Skin of body (tissue), 2 donors: ENCODE data around the gene C13orf46. TPM values are rescaled to one million over a fixed set of nuclear protein-coding genes. Genes with fewer than 3 reads are reported as not detected.
"Not testable (repeated sequence)": the region's sequence is repeated elsewhere in the genome, so short reads cannot be mapped to it uniquely, and the experiment has no call there.

Experiments used
- DNase-seq: peaks from one replicate; lab custom pipeline; 2025; lab: John Stamatoyannopoulos, UW
- total RNA-seq: library from RNA; depleted of rRNA; stranded (reverse); fragments of >200 nt; gene quantifications from one replicate; pipeline ENCODE4 v1.2.3, GENCODE V29; 2014

C13orf46 gene
- under 0.01 TPM for total RNA-seq

DNA sequence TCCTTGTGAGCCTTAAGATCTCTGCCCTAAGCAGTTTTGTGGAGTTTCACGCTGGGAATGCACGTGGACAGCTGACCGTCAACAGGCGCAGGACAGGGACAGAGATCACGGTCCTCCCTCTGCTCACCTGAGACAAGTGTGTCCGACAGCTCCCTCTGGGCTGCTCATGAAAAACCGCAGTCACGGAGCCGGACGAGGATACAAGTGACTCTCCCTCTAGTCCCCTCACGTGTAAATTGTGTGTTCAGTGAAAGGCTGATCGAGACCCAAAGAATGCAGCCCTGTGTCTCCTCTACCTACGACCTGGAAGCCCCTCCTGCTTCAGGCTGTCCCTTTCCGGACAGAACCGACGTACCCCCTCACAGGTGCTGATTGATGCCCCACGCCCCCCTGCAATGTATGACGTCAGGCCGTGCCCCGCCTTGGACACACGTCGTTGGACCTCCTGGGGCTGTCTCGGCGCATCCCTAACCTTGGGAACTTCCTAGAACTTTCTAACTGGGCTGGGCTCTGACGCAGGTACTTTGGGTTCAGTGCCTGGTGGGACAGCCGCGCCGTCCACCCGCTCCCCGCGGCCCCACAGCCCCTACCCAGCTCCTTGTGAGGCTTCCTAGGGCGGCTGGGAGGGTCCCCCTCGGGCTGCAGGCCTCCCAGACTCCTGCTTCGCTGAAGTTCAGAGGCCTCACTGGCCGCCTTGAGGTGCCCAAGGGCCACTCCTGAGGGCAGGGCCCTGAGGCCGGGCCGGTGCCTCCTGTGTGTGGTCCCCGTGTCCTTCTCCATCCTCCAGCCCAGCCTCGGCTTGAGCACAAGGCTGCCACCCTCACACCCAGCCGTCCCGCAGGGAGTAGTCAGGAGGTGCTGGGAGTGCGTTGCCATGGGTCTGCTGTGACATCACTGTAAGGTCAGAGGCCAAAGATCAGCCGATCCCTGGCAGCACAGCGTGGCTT lies at the start of gene C13orf46:
Gene C13orf46 (minus strand): TSS at position 859 of the 947 bp plus-strand sequence. CDS start 79 bp downstream, at position 780.
- DNase-seq: no peak

GRCh38 chr13:114022876-114023275 lies 49.0 kb upstream of the C13orf46 start:
- no peak for DNase-seq

- no peak for DNase-seq
Measured at GRCh38 chr13:114022309-114022669, 48.4 kb upstream of the C13orf46 start.

- no peak for DNase-seq
Measured at GRCh38 chr13:114021464-114022308, 47.8 kb upstream of the C13orf46 start.

GRCh38 chr13:114020750-114021463 lies 47.0 kb upstream of the C13orf46 start:
- no peak for DNase-seq

GRCh38 chr13:114020134-114020533 lies 46.3 kb upstream of the C13orf46 start:
- not testable (repeated sequence) for DNase-seq

- DNase-seq: no peak
Measured at GRCh38 chr13:114019367-114019766, 45.5 kb upstream of the C13orf46 start.

DNA sequence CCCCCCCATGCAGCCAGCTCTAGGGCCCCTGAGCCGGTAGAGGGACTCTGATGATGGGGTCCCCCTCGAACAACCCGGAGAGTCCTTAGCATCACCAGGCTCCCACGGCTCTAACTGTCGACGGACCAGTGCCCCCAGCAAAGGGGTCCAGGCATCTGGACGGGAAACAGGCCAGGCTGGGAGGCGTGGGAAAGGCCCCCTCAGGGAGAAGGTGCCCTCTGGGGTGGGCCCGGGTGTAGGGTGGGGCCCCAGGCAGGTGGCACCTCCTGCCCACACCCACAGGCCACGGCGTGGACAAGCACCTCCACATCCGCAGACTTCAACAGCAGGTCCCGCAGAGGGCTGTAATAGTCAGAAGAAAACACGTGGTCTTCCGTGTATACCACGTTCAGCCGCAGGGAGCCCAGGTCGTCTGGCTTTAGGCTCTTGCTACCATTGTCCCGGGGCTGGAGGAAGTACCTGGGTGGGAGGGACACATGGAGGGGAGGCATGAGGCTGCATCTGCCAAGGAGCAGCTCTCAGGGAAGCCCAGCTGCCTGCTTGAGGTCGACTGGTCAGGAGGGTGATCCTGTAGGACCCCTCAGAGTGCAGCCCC lies 44.7 kb upstream of the C13orf46 start:
- no peak for DNase-seq

GRCh38 chr13:114017966-114018365 lies 44.1 kb upstream of the C13orf46 start:
- no peak for DNase-seq

DNA sequence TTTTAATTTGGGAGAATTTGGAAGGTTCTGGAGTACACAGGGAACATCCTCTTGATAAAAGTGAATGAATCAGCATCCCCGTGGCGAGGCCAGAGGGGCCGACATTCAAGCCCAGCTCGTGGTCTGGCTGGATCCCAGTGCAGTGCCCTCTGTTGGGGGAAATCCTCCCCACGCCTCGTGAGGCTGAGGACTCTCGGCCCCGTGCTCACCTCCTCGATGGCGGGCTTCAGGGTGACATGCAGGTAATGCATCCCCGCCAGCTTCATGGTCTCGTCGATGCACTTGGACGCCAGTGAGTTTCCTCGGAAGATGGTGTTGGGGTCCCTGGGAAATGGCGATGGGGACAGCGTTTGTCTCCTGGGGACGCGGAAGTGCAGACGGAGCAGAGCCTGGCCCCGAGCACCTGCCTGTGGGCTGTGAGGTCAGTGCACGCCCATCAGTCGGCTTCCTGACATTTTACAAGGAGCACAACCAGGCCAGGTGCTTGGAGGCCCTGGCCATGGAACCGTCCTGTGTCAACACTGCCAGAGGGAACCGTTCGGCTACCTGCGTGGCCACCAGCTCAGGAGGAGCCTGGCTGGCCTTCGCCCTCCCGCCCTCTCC lies 43.3 kb upstream of the C13orf46 start:
- DNase-seq: no peak

DNA sequence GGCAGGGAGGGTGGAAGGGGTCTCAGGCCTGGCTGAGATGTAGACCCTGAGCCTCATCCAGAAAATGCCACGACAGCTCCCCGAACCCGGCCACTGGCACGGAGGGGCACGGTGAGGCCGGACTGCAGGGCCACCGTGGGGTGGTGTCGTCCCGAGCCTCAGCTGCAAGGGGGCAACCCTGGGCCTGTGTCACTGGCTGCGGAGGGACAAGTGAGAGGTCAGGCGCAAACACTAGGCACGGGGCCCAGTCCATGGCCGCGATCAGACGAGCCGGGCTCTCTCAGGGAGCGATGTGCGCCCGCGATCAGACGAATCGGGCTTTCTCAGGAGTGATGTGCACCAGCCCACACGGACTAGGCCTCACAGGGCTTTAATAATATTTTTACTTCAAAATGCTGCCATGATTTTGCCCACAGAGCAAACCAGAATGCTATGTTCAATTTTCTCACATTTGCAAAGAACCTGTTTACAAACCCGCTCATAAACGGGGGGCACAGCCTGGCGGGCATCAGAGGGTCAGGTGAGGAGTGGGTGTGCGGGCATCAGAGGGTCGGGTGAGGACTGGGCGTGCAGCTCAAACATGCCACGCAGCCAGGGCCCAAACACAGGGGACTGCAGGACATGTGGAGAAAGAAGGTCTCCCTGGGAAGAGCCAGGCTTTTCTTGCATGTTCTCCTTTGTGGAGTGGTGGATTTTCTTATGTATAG lies 42.6 kb upstream of the C13orf46 start:
- DNase-seq: no peak

- no peak for DNase-seq
Measured at GRCh38 chr13:114015969-114016295, 42.1 kb upstream of the C13orf46 start.

- no peak for DNase-seq
Measured at GRCh38 chr13:114015111-114015968, 41.5 kb upstream of the C13orf46 start.

DNA sequence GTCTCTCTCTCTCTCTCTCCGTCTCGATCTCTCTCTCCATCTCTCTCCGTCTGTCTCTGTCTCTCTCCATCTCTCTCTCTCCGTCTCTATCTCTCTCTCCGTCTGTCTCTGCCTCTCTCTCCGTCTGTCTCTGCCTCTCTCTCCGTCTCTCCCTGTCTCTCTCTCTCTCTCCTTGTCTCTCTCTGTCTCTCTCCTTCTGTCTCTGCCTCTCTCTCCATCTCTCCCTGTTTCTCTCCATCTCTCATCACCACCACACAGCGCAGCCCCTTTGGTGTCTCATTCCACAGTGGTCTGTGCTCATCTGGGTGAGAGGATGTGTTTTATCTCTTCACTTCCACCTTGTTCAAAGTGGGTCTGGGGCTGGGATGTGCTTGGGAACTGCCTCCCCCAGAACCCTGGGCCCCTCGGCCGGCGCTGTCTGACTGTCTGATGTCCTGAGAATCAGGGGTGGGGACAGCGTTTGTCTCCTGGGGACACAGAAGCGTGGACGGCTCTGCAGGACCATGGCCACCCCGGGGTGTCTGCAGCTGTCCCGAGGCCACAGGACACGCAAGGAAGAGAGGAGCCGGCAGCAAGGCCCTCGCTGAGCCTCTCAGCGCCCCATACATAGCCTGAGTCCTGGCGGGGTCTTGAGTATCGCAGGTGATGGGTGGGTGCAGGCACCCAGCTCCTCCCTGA lies 40.2 kb upstream of the C13orf46 start:
- no peak for DNase-seq

GRCh38 chr13:114013336-114013735 lies 39.5 kb upstream of the C13orf46 start:
- no peak for DNase-seq

GRCh38 chr13:114012921-114013320 lies 39.0 kb upstream of the C13orf46 start:
- DNase-seq: no peak

- DNase-seq: no peak
Measured at GRCh38 chr13:114012141-114012540, 38.3 kb upstream of the C13orf46 start.

DNA sequence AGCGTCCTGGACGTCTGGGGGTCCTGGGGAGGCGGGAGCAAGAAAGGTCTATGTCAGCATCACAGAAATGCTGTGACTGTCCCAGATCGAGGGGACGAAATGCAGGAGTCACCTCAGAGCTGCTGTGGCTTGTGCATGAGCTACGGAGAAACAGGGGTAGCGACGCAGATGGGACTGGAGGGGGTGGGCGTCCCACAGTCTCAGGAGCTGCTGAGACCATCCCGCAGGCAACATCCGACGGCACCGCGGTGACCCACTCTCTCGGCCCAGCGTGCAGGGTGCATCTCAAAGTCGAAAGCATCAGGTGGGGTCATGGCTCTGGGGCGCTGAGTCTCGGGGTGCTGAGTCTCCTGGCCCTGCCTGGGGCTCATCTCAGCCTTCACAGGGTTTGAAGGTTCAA lies 37.4 kb upstream of the C13orf46 start:
- DNase-seq: no peak
